C4-2B (cell line): ENCODE data around the gene CELSR2.

ENCODE experiments used
- H3K27ac ChIP-seq: fragments of 450-650 bp; 2 replicates; pipeline ENCODE4 v1.5.1; 2017
- ZFX ChIP-seq: fragments of 450-650 bp; IDR thresholded peaks from 2 replicates; pipeline ENCODE4 v1.6.1; 2017
- TF ChIP-seq, protein P1 (sequence below): fragments of 450-650 bp; conservative IDR thresholded peaks from 2 replicates; pipeline ENCODE4 v1.5.1; 2017; ENCODE audit warnings: mild to moderate bottlenecking

Gene CELSR2

DNA sequence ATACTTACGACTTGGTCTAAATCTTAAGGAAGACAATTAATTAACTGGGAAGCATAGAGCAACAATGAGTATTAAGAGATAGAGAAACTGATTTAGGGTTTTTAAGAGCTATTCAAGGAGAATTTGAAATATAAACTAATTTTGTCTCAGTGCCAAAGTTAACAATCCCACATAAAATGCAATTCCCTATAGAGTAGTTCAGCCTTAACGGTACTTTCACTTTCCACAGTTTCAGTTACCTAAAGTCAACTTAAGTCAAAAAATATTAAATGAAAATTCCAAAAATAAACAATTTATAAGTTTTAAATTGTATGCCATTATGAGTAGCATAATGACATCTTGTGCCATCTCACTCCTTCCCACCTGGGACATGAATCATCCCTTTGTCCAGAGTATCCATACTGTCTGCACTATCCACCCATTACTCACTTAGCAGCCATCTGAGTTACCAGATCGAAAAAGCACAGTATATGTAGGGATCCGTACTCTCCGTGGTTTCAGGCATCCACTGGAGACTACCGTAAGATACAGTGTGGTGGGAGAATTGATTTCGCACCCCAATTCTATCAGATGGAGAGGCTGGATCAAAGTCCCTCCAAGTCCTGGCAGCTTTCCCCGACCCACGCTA, 40.4 kb upstream of the CELSR2 start:
- H3K27ac ChIP-seq = no peak overlapping the region
- TF ChIP-seq, protein P1, sequence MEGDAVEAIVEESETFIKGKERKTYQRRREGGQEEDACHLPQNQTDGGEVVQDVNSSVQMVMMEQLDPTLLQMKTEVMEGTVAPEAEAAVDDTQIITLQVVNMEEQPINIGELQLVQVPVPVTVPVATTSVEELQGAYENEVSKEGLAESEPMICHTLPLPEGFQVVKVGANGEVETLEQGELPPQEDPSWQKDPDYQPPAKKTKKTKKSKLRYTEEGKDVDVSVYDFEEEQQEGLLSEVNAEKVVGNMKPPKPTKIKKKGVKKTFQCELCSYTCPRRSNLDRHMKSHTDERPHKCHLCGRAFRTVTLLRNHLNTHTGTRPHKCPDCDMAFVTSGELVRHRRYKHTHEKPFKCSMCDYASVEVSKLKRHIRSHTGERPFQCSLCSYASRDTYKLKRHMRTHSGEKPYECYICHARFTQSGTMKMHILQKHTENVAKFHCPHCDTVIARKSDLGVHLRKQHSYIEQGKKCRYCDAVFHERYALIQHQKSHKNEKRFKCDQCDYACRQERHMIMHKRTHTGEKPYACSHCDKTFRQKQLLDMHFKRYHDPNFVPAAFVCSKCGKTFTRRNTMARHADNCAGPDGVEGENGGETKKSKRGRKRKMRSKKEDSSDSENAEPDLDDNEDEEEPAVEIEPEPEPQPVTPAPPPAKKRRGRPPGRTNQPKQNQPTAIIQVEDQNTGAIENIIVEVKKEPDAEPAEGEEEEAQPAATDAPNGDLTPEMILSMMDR = no peak
- TF ChIP-seq ZFX = no peak

DNA sequence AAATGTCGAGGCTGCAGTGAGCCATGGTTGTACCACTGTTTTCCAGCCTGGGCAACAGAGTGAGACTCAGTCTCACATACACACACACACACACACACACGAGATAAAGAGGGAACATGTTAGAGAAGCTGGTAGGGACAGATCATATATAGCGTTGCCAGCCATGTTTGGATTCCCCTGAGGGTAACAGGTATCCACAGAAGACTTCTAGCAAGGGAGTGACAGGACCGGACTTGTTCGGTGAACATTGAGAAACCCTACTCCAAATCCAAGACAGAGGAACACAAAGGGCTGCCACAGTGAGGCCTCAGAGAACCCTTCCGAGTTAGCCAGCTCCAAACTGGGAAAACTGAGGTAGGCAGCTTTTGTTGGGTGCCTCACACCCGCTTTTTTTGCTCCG, 39.3 kb upstream of the CELSR2 start:
- H3K27ac ChIP-seq = no peak overlapping the region
- TF ChIP-seq, protein P1 = no peak
- no peak for TF ChIP-seq ZFX

DNA sequence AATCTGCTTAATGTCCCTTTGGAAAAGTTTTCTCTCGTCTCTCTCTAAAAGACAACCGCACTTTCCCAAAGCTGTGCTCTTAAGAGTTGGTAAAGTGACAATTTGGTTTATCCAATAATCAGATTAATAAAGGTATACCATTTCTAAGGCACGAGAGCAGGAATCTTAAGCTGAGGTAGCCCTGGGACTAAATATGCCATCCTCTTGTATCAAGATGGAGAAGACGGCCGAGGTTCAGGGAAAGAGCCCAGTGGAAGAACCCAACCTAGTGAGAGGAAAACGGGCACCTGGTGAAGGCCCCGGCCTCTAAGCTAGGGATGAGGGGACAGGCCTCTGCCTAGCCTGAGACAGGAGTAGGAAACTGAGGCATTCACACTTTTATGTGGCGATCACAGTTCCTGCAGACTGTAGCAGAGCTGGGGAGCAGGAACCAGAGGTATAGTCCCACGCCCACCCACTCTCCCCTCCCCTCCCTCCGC, 36.0 kb upstream of the CELSR2 start:
- H3K27ac ChIP-seq = peak overlapping the region; percentile 80
- TF ChIP-seq, protein P1 = no peak
- TF ChIP-seq ZFX = no peak

DNA sequence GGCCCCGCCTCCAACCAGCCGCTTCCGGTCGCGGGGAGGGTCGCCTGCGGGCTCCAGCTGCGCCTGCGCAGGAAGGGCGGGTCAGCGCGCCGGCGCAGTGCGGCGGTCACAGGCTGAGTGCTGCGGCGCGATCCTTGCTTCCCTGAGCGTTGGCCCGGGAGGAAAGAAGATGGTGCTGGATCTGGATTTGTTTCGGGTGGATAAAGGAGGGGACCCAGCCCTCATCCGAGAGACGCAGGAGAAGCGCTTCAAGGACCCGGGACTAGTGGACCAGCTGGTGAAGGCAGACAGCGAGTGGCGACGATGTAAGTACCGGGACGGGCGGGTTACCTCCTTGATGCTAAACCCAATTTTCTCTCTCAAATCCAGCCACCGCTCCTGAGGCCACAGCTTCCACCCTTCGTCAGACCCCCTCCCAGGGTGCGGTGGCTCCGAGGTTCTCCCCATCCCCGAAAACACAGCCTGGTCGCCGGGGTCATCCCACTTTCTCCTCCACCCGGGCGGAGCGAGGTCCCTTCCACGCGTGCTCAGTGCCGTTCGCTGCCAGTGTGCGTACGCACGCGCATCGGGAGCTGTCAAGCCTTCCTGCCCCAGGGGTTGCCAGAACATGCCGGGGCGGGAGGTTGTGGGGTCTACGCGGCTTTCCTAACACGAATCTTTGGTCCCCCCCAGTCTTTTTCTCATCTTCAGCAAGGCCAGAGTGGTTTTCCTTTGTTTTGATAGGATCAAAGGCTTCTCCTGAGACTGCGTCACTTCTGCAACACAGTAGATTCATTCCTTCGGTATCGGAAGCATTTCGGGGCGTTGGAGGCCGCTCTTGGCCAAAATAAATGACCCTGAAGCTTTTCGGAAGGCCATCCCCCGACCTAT, 35.3 kb upstream of the CELSR2 start, which contains the start of gene SARS1:
Gene SARS1 (plus strand): TSS at position 95 of the 870 bp plus-strand sequence. CDS start 75 bp downstream, at position 170.
- peak within 1 kb of the TSS; percentile 80 for H3K27ac ChIP-seq
- TF ChIP-seq, protein P1 = no peak
- no peak for TF ChIP-seq ZFX

DNA sequence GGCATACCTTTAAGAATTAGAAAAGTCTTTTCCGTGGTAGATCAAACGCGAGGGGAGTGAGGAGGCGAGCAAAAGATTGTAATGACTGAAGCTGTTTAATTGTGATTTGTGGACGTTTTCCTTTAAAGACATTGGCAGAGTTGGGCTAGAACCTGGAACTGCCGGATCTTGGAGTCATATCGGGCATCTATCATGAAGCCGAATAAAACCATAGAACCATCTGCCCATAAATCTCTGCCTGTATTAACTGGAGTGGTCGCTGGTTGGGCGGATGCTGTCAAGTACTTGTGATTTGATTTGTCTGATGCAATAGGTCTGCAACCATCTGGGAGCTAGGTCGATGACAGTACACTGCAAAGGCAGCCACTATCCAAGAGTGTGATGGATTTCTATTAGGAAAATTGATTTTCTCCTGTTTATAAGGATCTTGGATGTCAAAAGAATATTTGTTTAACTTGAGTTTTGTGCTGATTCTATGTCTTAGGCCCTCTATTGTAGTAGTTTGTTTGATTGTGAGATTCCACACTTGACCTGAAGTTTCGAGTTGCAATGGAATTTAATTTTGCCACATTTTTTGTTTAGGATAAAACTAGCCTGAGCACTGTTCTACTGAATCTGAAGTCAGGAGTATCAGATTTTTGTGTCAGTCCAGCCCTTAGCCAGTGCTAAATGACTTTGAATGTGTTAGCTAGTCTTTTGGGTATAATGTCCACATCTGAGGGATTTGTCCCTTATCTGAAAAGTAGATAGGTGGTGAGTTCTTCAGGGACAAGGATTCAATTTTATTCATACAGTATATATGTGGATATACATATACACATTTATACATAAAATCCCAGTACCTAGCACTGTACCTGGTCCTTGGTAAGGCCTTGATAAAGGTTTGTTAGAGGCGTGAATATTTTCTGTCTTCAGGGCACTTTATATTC, 34.4 kb upstream of the CELSR2 start:
- no peak for TF ChIP-seq ZFX
- TF ChIP-seq, protein P1 = no peak
- peak overlapping the region; percentile 80 for H3K27ac ChIP-seq

DNA sequence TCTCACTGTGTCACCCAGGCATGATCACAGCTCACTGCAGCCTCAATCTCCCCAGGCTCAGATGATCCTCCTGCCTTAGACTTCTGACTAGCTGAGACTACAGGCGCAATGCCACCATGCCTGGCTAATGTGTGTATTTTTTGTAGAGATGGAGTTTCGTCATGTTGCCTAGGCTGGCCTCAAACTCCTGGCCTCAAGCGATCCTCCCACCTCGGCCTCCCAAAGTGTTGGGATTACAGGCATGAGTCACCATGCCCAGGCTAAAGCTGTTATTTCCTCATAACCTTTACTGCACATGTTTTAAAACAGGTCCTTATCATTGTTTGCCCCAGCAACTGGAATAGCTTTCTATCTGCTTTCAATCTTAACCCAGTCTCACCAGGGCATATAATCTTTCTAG, 32.7 kb upstream of the CELSR2 start:
- no peak overlapping the region for H3K27ac ChIP-seq
- TF ChIP-seq, protein P1 = no peak
- no peak for TF ChIP-seq ZFX
